Bronchial epithelial cell (primary cell): ENCODE data around the gene ADCY4. TPM values are rescaled to one million over a fixed set of nuclear protein-coding genes. Genes with fewer than 3 reads are reported as not detected.

Experiments used
- DNase-seq: peaks from one replicate; pipeline ENCODE4 v3.0.0-alpha.2; 2010; ENCODE audit warnings: low read depth
- FAIRE-seq: peaks from 2 replicates; lab custom pipeline; 2011; peaks lifted over from hg19 to GRCh38; lab: Jason Lieb, UNC
- H3K27me3 ChIP-seq: 2 replicates; pipeline ENCODE4 v1.5.1; 2011; ENCODE audit warnings: low read length; ENCODE audit not compliant: control insufficient read depth, insufficient read depth
- H3K36me3 ChIP-seq: 2 replicates; pipeline ENCODE4 v1.5.1; 2011; ENCODE audit warnings: low read length; ENCODE audit not compliant: control insufficient read depth, insufficient read depth
- H3K4me3 ChIP-seq: 2 replicates; pipeline ENCODE4 v1.5.1; 2011; ENCODE audit warnings: mild to moderate bottlenecking, low read depth, low read length, control low read depth
- CTCF ChIP-seq: IDR thresholded peaks from 2 replicates; pipeline ENCODE4 v1.5.1; 2011; ENCODE audit warnings: mild to moderate bottlenecking, moderate library complexity, low read length, control low read depth, inconsistent platforms; ENCODE audit not compliant: insufficient read depth, severe bottlenecking
- total RNA-seq: library from RNA; depleted of rRNA; stranded (reverse); fragments of >200 nt; gene quantifications from 2 replicates; pipeline ENCODE4 v1.2.1, GENCODE V29; 2014

The ADCY4 gene
- total RNA-seq, 1 donor from 2014 or later = 0.53 TPM

GRCh38 chr14:24289649-24290280 lies 45.1 kb downstream of the ADCY4 start:
- no peak for TF ChIP-seq CTCF
- Histone ChIP-seq H3K27me3 (no peaks in the 10 kb centered on the region), H3K36me3 (peaks cover 25% of the 10 kb centered on the region), H3K4me3 (no peak overlapping the region)
- no peak for FAIRE-seq
- no peak for DNase-seq

- H3K4me3 ChIP-seq = no peak overlapping the region
- no peaks in the 10 kb centered on the region for H3K27me3 ChIP-seq
- DNase-seq = no peak
- TF ChIP-seq CTCF = no peak
- H3K36me3 ChIP-seq = peaks cover 17% of the 10 kb centered on the region
- FAIRE-seq = no peak
Observed at GRCh38 chr14:24286996-24287395, 47.9 kb downstream of the ADCY4 start.

GRCh38 chr14:24285351-24285750 lies 49.5 kb downstream of the ADCY4 start:
- DNase-seq (no peak), FAIRE-seq (no peak)
- no peak for TF ChIP-seq CTCF
- Histone ChIP-seq H3K27me3 (no peaks in the 10 kb centered on the region), H3K4me3 (no peak overlapping the region), H3K36me3 (peaks cover 7% of the 10 kb centered on the region)

GRCh38 chr14:24284501-24285035 lies 50.3 kb downstream of the ADCY4 start:
- Histone ChIP-seq H3K27me3 (no peaks in the 10 kb centered on the region), H3K4me3 (no peak overlapping the region), H3K36me3 (peaks cover under 1% of the 10 kb centered on the region)
- no peak for FAIRE-seq
- TF ChIP-seq CTCF = no peak
- DNase-seq = no peak

- no peaks in the 10 kb centered on the region for H3K27me3 ChIP-seq
- TF ChIP-seq CTCF = no peak
- peak; percentile 62 for DNase-seq
- H3K4me3 ChIP-seq = no peak overlapping the region
- no peak for FAIRE-seq
- H3K36me3 ChIP-seq = no peaks in the 10 kb centered on the region
Observed at GRCh38 chr14:24283796-24284460, 50.9 kb downstream of the ADCY4 start.

- no peaks in the 10 kb centered on the region for H3K27me3 ChIP-seq
- no peak for FAIRE-seq
- no peak for TF ChIP-seq CTCF
Observed at GRCh38 chr14:24282736-24283135, 52.1 kb downstream of the ADCY4 start.

More at GRCh38 chr14:24282736-24283135, 52.1 kb downstream of the ADCY4 start:
- H3K36me3 ChIP-seq = no peaks in the 10 kb centered on the region
- DNase-seq = no peak
- H3K4me3 ChIP-seq = no peak overlapping the region
